Activated B cell treated with CpG ODN at 0.5 μM for 24 hours (primary cell): Measurements from ENCODE around the gene SCFD2. TPM values are rescaled to one million over a fixed set of nuclear protein-coding genes. Genes with fewer than 3 reads are reported as not detected.
"Not testable (repeated sequence)": the region's sequence is repeated elsewhere in the genome, so short reads cannot be mapped to it uniquely, and the experiment has no call there.

Source experiments
- ATAC-seq: fragments of 200-7000 bp; cut with Tn5 transposase; one replicate; pipeline ENCODE4 v1.10.0; 2021; ENCODE audit warnings: low read depth, mild to moderate bottlenecking, moderate library complexity
- CTCF ChIA-PET: fragments of 350-600 bp; sonication (Branson Sonifier 250); formaldehyde crosslinking; loops from one replicate; lab custom pipeline; 2021; ENCODE audit warnings: antibody characterized with exemption; lab: Charles Lee
- POLR2A ChIA-PET: fragments of 350-600 bp; sonication (Branson Sonifier 250); formaldehyde crosslinking; loops from one replicate; lab custom pipeline; 2021; ENCODE audit warnings: antibody characterized with exemption; lab: Charles Lee
- DNase-seq: peaks from one replicate; pipeline ENCODE4 v3.0.0; 2022
- H3K27ac Mint-ChIP-seq: one replicate; pipeline ENCODE4 v1.8.0; 2020; ENCODE audit warnings: mixed read lengths
- H3K27me3 Mint-ChIP-seq: one replicate; pipeline ENCODE4 v1.8.0; 2021; ENCODE audit warnings: mixed read lengths
- H3K36me3 Mint-ChIP-seq: one replicate; pipeline ENCODE4 v1.8.0; 2021; ENCODE audit warnings: low read depth, mixed read lengths
- H3K4me1 Mint-ChIP-seq: one replicate; pipeline ENCODE4 v1.8.0; 2021; ENCODE audit warnings: mixed read lengths
- H3K4me3 Mint-ChIP-seq: one replicate; pipeline ENCODE4 v1.8.0; 2020; ENCODE audit warnings: mild to moderate bottlenecking, mixed read lengths
- H3K9me3 Mint-ChIP-seq: one replicate; pipeline ENCODE4 v1.8.0; 2020; ENCODE audit warnings: mixed read lengths
- CTCF ChIP-seq: fragments of 200-600 bp; IDR thresholded peaks from one replicate; pipeline ENCODE4 v1.8.0; 2022; ENCODE audit warnings: antibody characterized with exemption, mild to moderate bottlenecking
- intact Hi-C: fragments of 100-400 bp; cut with micrococcal nuclease; formaldehyde crosslinking; loops from one replicate; pipeline ENCODE4 v1.15.1; 2024
- total RNA-seq: library from RNA; stranded (reverse); gene quantifications from 2 replicates; pipeline ENCODE4 v1.2.3, GENCODE V29; 2022

The SCFD2 gene
- total RNA-seq, 1 donor from 2014 or later = 46.6 TPM

- Mint-ChIP-seq H3K9me3 (no peaks in the 10 kb centered on the region), H3K27ac (no peak overlapping the region), H3K4me3 (no peak overlapping the region), H3K4me1 (no peaks in the 10 kb centered on the region), H3K36me3 (peaks cover 37% of the 10 kb centered on the region), H3K27me3 (no peaks in the 10 kb centered on the region)
- DNase-seq (no peak), ATAC-seq (no peak)
- POLR2A ChIA-PET = no interaction called here
- intact Hi-C loops = no loop called here
- no peak for TF ChIP-seq CTCF
- CTCF ChIA-PET = no interaction called here
Observed at GRCh38 chr4:53273726-53274125, 92.1 kb downstream of the SCFD2 start.

GRCh38 chr4:53267026-53267425 lies 98.8 kb downstream of the SCFD2 start:
- Mint-ChIP-seq H3K4me3 (no peak overlapping the region), H3K9me3 (peaks cover 7% of the 10 kb centered on the region), H3K4me1 (no peaks in the 10 kb centered on the region), H3K36me3 (peaks cover 36% of the 10 kb centered on the region), H3K27ac (no peak overlapping the region), H3K27me3 (no peaks in the 10 kb centered on the region)
- no peak for ATAC-seq
- intact Hi-C loops = no loop called here
- POLR2A ChIA-PET = no interaction called here
- CTCF ChIA-PET = no interaction called here
- no peak for DNase-seq
- no peak for TF ChIP-seq CTCF

- not testable (repeated sequence) for DNase-seq, H3K36me3 Mint-ChIP-seq
Observed at GRCh38 chr4:53255986-53256385, 109.9 kb downstream of the SCFD2 start.

GRCh38 chr4:53240573-53240972 lies 125.3 kb downstream of the SCFD2 start:
- POLR2A ChIA-PET = no interaction called here
- H3K27me3 Mint-ChIP-seq = no peaks in the 10 kb centered on the region
- TF ChIP-seq CTCF = no peak
- CTCF ChIA-PET = no interaction called here
- H3K9me3 Mint-ChIP-seq = peaks cover 11% of the 10 kb centered on the region
- peaks cover 10% of the 10 kb centered on the region for H3K4me1 Mint-ChIP-seq
- ATAC-seq (no peak), DNase-seq (no peak)
- H3K27ac Mint-ChIP-seq = no peak overlapping the region
- intact Hi-C loops = no loop called here
- H3K36me3 Mint-ChIP-seq = peaks cover 24% of the 10 kb centered on the region
- H3K4me3 Mint-ChIP-seq = no peak overlapping the region

More at GRCh38 chr4:53255986-53256385, 109.9 kb downstream of the SCFD2 start:
- H3K4me1 Mint-ChIP-seq = peaks cover 11% of the 10 kb centered on the region
- intact Hi-C loops, ATAC-seq, H3K4me3 Mint-ChIP-seq, CTCF ChIA-PET, H3K27ac Mint-ChIP-seq, H3K27me3 Mint-ChIP-seq, POLR2A ChIA-PET: not testable (repeated sequence)
- H3K9me3 Mint-ChIP-seq = peaks cover 16% of the 10 kb centered on the region

GRCh38 chr4:53238352-53238751 lies 127.5 kb downstream of the SCFD2 start:
- H3K27ac Mint-ChIP-seq, H3K4me3 Mint-ChIP-seq, H3K36me3 Mint-ChIP-seq, H3K27me3 Mint-ChIP-seq, DNase-seq, ATAC-seq, CTCF ChIA-PET, intact Hi-C loops, POLR2A ChIA-PET, H3K9me3 Mint-ChIP-seq: not testable (repeated sequence)
- H3K4me1 Mint-ChIP-seq = peaks cover 25% of the 10 kb centered on the region

GRCh38 chr4:53237811-53238210 lies 128.1 kb downstream of the SCFD2 start:
- H3K4me3 Mint-ChIP-seq, ATAC-seq, CTCF ChIA-PET, POLR2A ChIA-PET, H3K9me3 Mint-ChIP-seq, H3K27ac Mint-ChIP-seq, intact Hi-C loops, H3K36me3 Mint-ChIP-seq, H3K27me3 Mint-ChIP-seq, DNase-seq: not testable (repeated sequence)
- H3K4me1 Mint-ChIP-seq = peaks cover 28% of the 10 kb centered on the region

- DNase-seq, H3K27ac Mint-ChIP-seq, intact Hi-C loops, H3K9me3 Mint-ChIP-seq, CTCF ChIA-PET, POLR2A ChIA-PET, H3K36me3 Mint-ChIP-seq, H3K4me3 Mint-ChIP-seq, H3K27me3 Mint-ChIP-seq, ATAC-seq: not testable (repeated sequence)
- H3K4me1 Mint-ChIP-seq = peaks cover 30% of the 10 kb centered on the region
Observed at GRCh38 chr4:53236624-53237023, 129.2 kb downstream of the SCFD2 start.
